ENCODE results near the gene TBC1D17.

The TBC1D17 gene

GRCh38 chr19:49861541-49862378, 15.7 kb upstream of the TBC1D17 start:
- no peak for DNase-seq (ENCODE audit: low read depth in 2 of 2)

GRCh38 chr19:49862391-49863253, 14.9 kb upstream of the TBC1D17 start:
- no peak for DNase-seq (ENCODE audit: low read depth in 2 of 2)

GRCh38 chr19:49863254-49863934, 14.1 kb upstream of the TBC1D17 start:
- DNase-seq (ENCODE audit: low read depth in 2 of 2), result no peak

- DNase-seq (ENCODE audit: low read depth in 2 of 2), result no peak
Observed at GRCh38 chr19:49863935-49864320, 13.6 kb upstream of the TBC1D17 start.

GRCh38 chr19:49864890-49865289, 12.6 kb upstream of the TBC1D17 start:
- no peak for DNase-seq (ENCODE audit: low read depth in 2 of 2)

GRCh38 chr19:49866933-49867782, 10.3 kb upstream of the TBC1D17 start, which contains the start of gene PNKP:
TSS of gene PNKP (minus strand) at chr19:49867576. CDS start at chr19:49867204, 372 bp downstream.
- peak; percentile 82 to 95 for DNase-seq (ENCODE audit: low read depth in 2 of 2)

GRCh38 chr19:49869009-49869483, 8.5 kb upstream of the TBC1D17 start:
- no peak for DNase-seq (ENCODE audit: low read depth in 2 of 2)

GRCh38 chr19:49869484-49870308, 7.8 kb upstream of the TBC1D17 start:
- DNase-seq (ENCODE audit: low read depth in 2 of 2), result peak; percentile 85 to 88

- DNase-seq (ENCODE audit: low read depth in 2 of 2), result no peak
Observed at GRCh38 chr19:49870309-49870901, 7.1 kb upstream of the TBC1D17 start.

- DNase-seq (ENCODE audit: low read depth in 2 of 2), result no peak
Observed at GRCh38 chr19:49871349-49871985, 6.0 kb upstream of the TBC1D17 start.

GRCh38 chr19:49872245-49873128, 5.0 kb upstream of the TBC1D17 start:
- DNase-seq (ENCODE audit: low read depth in 2 of 2), result no peak

- no peak for DNase-seq (ENCODE audit: low read depth in 2 of 2)
Observed at GRCh38 chr19:49873129-49873521, 4.4 kb upstream of the TBC1D17 start.

- no peak for DNase-seq (ENCODE audit: low read depth in 2 of 2)
Observed at GRCh38 chr19:49873834-49874233, 3.7 kb upstream of the TBC1D17 start.

- DNase-seq (ENCODE audit: low read depth in 2 of 2), result no peak
Observed at GRCh38 chr19:49874503-49875157, 2.9 kb upstream of the TBC1D17 start.

GRCh38 chr19:49875177-49875576, 2.3 kb upstream of the TBC1D17 start:
- no peak for DNase-seq (ENCODE audit: low read depth in 2 of 2)

GRCh38 chr19:49875857-49876421, 1.6 kb upstream of the TBC1D17 start:
- DNase-seq (ENCODE audit: low read depth in 2 of 2), result peak; percentile 41 to 43

GRCh38 chr19:49876422-49877019, 981 bp upstream of the TBC1D17 start:
- peak; percentile 94 to 95 for DNase-seq (ENCODE audit: low read depth in 2 of 2)
